GM10847 (cell line): ENCODE measurements around the gene ZNF547.

Source experiments
- POLR2A ChIP-seq: IDR thresholded peaks from 2 replicates; pipeline ENCODE4 v1.6.1; 2011; ENCODE audit not compliant: insufficient read length; ENCODE audit errors: extremely low read depth

The ZNF547 gene

DNA sequence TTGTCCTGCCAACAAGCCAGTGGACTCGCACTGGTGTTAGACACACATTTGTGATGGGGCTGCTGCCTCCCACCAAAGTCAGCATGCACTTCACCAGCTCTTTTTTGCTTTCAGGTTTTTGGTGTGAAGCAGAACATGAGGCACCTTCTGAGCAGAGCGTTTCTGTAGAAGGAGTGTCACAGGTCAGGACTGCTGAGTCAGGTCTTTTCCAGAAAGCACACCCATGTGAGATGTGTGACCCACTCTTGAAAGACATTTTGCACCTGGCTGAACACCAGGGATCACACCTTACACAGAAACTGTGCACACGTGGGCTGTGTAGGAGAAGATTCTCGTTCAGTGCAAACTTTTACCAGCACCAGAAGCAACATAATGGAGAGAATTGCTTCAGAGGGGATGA lies 7.4 kb upstream of the ZNF547 start:
- no peak for TF ChIP-seq POLR2A

- no peak for TF ChIP-seq POLR2A
Observed at GRCh38 chr19:57357406-57357805, 5.9 kb upstream of the ZNF547 start.

- TF ChIP-seq POLR2A: no peak
Observed at GRCh38 chr19:57359300-57359699, 4.1 kb upstream of the ZNF547 start.

DNA sequence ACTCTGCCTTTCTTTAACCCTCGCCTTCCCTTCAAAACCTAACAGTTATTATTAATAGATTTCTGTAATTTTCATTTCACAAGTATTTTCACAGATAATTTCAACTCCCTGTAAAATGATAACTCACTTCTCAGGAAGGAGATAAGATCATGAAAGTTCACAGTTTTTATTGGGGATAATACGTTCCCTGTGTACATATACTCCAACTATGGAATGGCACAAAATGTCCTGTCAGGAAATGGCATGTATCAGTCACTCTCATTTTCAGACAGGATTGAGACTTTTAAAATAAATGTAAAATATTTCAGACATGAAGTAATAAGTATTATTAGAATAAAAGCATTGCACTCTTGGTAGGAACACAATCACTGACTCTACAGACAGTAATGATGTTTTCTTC lies 932 bp upstream of the ZNF547 start:
- TF ChIP-seq POLR2A: no peak

DNA sequence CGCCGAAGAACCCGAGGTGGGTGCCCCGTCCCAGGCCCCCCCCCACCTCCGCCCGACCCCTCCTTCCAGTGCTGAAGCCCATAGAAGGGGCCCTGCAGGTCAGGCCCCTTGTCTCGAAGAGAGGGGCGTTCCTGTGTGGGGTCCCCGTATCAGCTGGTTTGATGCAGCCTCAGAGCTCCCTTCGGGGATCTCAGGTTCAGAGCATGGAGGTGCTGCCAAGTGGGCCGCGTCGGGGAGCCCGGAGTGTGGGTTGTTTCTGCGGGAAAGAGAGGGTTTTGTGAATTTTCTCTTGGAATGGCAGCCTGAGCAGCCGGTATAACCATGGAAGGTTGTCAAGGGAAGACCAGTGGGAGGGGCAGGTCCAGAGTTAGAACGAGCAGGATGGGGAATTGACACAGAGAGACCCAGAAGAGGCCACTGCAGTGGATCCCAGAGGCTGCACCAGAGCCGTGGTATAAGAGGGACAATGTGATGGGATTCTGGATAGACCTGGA lies 384 bp downstream of the ZNF547 start:
- TF ChIP-seq POLR2A: no peak

DNA sequence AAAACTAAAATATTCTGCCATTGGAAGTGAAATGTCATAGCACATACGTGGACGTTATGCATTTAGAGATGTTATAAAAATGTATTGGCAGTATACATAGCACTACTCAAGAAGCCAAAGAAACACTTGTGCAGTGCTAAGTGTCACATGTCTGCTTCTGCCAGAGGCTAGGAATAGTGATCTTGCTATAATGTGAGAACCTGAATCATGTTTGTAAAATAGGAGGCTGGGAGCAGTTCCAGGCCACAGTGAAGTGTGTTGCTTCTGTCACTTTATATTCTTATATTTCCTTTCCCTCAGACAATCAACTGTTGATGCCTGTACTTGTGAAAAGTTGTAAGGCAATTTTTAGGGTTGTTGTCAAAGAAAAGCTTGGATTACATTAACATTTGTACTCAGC lies 3.4 kb downstream of the ZNF547 start:
- TF ChIP-seq POLR2A: no peak

DNA sequence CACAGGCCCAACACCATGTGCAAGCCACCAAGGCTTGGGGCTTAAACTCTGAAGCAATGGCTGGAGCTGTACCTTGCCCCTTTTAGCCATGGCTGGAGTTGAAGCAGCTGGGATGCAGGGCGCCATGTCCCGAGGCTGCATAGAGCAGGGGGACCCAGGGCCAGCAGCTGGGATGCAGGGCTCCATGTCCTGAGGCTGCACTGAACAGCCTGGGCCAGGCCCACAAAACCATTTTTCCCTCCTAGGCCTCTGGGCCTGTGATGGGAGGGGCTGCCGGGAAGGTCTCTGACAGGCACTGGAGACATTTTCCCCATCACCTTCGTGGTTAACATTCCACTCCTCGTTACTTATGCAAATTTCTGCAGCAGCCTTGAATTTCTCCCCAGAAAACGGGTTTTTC lies 10.8 kb downstream of the ZNF547 start:
- no peak for TF ChIP-seq POLR2A

DNA sequence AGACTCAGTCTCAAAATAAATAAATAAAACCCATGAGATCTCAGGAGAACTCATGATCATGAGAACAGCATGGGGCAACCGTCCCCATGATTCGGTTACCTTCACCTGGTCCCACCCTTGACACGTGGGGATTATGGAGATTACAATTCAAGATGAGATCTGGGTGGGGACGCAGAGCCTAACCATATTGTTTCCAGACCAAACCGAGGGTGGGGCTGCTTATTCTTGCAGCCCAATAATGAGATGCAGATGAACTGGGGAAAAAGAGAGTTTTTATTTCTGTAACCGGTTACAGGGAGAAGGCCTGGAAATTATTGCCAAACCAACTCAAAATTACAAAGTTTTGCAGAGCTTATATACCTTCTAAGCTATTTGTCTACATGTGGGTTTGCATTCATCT lies 12.8 kb downstream of the ZNF547 start:
- TF ChIP-seq POLR2A: no peak

- no peak for TF ChIP-seq POLR2A
Observed at GRCh38 chr19:57377498-57378146, 14.3 kb downstream of the ZNF547 start.

DNA sequence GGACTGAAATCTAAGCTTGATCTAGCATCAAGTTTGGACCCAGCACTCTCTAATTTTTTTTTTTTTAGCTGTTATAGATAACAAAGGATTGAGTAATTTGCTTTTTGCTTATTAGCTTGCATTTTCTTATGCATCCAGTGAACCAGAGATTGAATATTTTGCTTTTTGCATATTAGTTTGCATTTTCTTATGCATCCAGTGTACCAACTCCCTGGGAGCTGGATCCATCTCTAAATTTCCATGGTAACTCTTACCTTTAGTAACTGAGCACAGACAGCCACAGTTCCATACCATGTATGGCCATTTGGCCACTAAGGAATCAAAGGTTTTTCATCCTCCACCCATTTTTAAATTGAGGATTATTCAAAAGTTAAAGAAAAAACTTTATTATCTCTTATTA lies 17.6 kb downstream of the ZNF547 start:
- no peak for TF ChIP-seq POLR2A

GRCh38 chr19:57382806-57383488 lies 19.6 kb downstream of the ZNF547 start:
- no peak for TF ChIP-seq POLR2A

DNA sequence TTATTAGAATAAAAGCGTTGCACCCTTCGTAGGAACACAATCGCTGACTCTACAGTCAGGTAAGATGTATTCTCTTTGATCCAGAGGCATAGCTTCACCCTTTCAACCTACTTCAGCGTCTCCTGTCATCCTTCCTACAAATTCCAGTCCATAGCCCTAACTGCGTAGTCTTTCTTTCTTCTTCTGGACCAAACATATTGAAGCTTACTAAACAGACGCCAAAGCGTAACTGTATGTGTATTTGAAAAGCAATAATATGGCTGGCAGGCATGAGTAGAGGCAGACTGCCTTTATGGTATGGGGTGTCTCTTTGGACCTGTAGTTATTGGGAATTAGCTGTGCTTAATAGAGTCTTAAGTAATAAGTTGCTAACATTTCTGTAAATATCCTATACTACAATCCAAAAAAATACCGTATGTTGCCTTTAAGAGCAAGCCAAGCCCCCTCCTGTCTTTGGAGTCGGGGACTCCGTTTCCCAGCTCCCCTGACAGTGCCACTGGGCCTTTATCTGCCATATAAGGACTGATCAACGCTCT lies 25.9 kb downstream of the ZNF547 start:
- TF ChIP-seq POLR2A: no peak

GRCh38 chr19:57389730-57390598 lies 26.6 kb downstream of the ZNF547 start, which contains the start of gene ZNF548:
TSS of gene ZNF548 (plus strand) at chr19:57389854. CDS start at chr19:57390100, 246 bp downstream.
- TF ChIP-seq POLR2A: peak; percentile 31

- TF ChIP-seq POLR2A: no peak
Observed at GRCh38 chr19:57395710-57396109, 32.4 kb downstream of the ZNF547 start.

DNA sequence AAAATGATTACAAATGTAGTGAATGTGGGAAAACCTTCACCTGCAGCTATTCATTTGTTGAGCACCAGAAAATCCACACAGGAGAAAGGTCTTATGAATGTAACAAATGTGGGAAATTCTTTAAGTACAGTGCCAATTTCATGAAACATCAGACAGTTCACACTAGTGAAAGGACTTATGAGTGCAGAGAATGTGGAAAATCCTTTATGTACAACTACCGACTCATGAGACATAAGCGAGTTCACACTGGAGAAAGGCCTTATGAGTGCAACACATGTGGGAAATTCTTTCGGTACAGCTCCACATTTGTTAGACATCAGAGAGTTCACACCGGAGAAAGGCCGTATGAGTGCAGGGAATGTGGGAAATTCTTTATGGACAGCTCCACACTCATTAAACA lies 35.5 kb downstream of the ZNF547 start:
- no peak for TF ChIP-seq POLR2A
